GM23248 (cell line): ENCODE data around the gene CGA. TPM values are rescaled to one million over a fixed set of nuclear protein-coding genes. Genes with fewer than 3 reads are reported as not detected.

ENCODE experiments used
- DNase-seq: peaks from one replicate; pipeline ENCODE4 v3.0.0-alpha.2; 2015
- H2AFZ ChIP-seq: fragments of 200-600 bp; sonication (generic); 2 replicates; pipeline ENCODE4 v1.6.1; 2016; ENCODE audit warnings: antibody characterized with exemption
- H3F3A ChIP-seq: fragments of 200-600 bp; sonication (generic); 2 replicates; pipeline ENCODE4 v1.6.1; 2016; ENCODE audit warnings: mild to moderate bottlenecking, antibody characterized with exemption, mixed run types; ENCODE audit not compliant: insufficient read depth
- H3K27ac ChIP-seq: fragments of 200-600 bp; sonication (generic); 2 replicates; pipeline ENCODE4 v1.5.1; 2016; ENCODE audit warnings: mild to moderate bottlenecking
- H3K27me3 ChIP-seq: fragments of 200-600 bp; sonication (generic); replicated peaks from 2 replicates; pipeline ENCODE4 v1.6.1; 2016; ENCODE audit warnings: mild to moderate bottlenecking; ENCODE audit not compliant: insufficient read depth
- H3K36me3 ChIP-seq: fragments of 200-600 bp; sonication (generic); 2 replicates; pipeline ENCODE4 v1.6.1; 2016; ENCODE audit warnings: low read depth, mild to moderate bottlenecking
- H3K4me1 ChIP-seq: fragments of 200-600 bp; sonication (generic); 2 replicates; pipeline ENCODE4 v1.6.1; 2016; ENCODE audit warnings: mild to moderate bottlenecking; ENCODE audit not compliant: insufficient read depth
- H3K4me2 ChIP-seq: fragments of 200-600 bp; sonication (generic); one replicate; pipeline ENCODE4 v1.6.1; 2016; ENCODE audit warnings: mild to moderate bottlenecking; ENCODE audit not compliant: unreplicated experiment
- H3K4me3 ChIP-seq: fragments of 200-600 bp; sonication (generic); 2 replicates; pipeline ENCODE4 v1.5.1; 2016; ENCODE audit warnings: mild to moderate bottlenecking
- H3K79me2 ChIP-seq: fragments of 200-600 bp; sonication (generic); 2 replicates; pipeline ENCODE4 v1.6.1; 2016; ENCODE audit warnings: mild to moderate bottlenecking; ENCODE audit not compliant: insufficient read depth
- H3K9ac ChIP-seq: fragments of 200-600 bp; sonication (generic); 2 replicates; pipeline ENCODE4 v1.6.1; 2016; ENCODE audit warnings: mild to moderate bottlenecking
- H3K9me2 ChIP-seq: fragments of 200-600 bp; sonication (generic); 2 replicates; pipeline ENCODE4 v1.6.1; 2016; ENCODE audit warnings: mixed run types, mild to moderate bottlenecking, moderate library complexity; ENCODE audit not compliant: insufficient read depth
- H3K9me3 ChIP-seq: fragments of 200-600 bp; sonication (generic); one replicate; pipeline ENCODE4 v1.6.1; 2017; ENCODE audit warnings: low read depth
- H4K20me1 ChIP-seq: fragments of 200-600 bp; sonication (generic); 2 replicates; pipeline ENCODE4 v1.6.0; 2016; ENCODE audit not compliant: insufficient read depth
- EZH2 ChIP-seq: fragments of 200-600 bp; sonication (generic); IDR thresholded peaks from 2 replicates; pipeline ENCODE4 v1.6.1; 2018; ENCODE audit warnings: antibody characterized with exemption, mild to moderate bottlenecking; ENCODE audit not compliant: insufficient read depth, poor library complexity, severe bottlenecking
- EZH2phosphoT487 ChIP-seq: fragments of 200-600 bp; sonication (generic); IDR thresholded peaks from 2 replicates; pipeline ENCODE4 v1.6.1; 2018; ENCODE audit warnings: antibody characterized with exemption, moderate library complexity, mild to moderate bottlenecking, low read depth; ENCODE audit not compliant: insufficient read depth
- WGBS, 2 experiments: methylation state at CpG; one replicate each; pipeline ENCODE4 v1.1.6; 2015 to 2017; ENCODE audit warnings: low lambda C conversion rate in 2 of 2, low coverage in 1 of 2; ENCODE audit errors: missing lambda C conversion rate in 2 of 2; 5-methylcytosine and 5-hydroxymethylcytosine counted together
- in situ Hi-C: fragments of 300-500 bp; cut with MboI; formaldehyde crosslinking; loops from 2 replicates; pipeline ENCODE4 v1.15.0; 2020
- polyA plus RNA-seq: library from polyadenylated mRNA; unstranded; fragments of >200 nt; fragmentation: Nextera tagmentation; extraction: Ambion mirVana; gene quantifications from 2 replicates; pipeline ENCODE4 v1.2.1, GENCODE V29; 2016
- total RNA-seq: library from RNA; depleted of rRNA; stranded (reverse); fragments of >200 nt; shearing (Covaris generic); gene quantifications from 2 replicates; pipeline ENCODE4 v1.2.3, GENCODE V29; 2014

Gene CGA
- total and polyA plus RNA-seq, 2 experiments from 2014 or later, result 6.3 to 8.9 TPM

- no peaks in the 10 kb centered on the region for H4K20me1 ChIP-seq
- no peaks in the 10 kb centered on the region for H3K9me2 ChIP-seq
- no peak for DNase-seq
- no peaks in the 10 kb centered on the region for H3K27me3 ChIP-seq
- peaks cover 22% of the 10 kb centered on the region for H3F3A ChIP-seq
- H2AFZ ChIP-seq, result no peak overlapping the region
- 13 to 22% methylated on average over 1 of the region's 1 CpG for WGBS, 2 experiments
- no peaks in the 10 kb centered on the region for H3K9me3 ChIP-seq
- no peak overlapping the region for H3K4me3 ChIP-seq
- peaks cover 20% of the 10 kb centered on the region for H3K4me1 ChIP-seq
- no peak overlapping the region for H3K9ac ChIP-seq
- no peaks in the 10 kb centered on the region for H3K36me3 ChIP-seq
- in situ Hi-C loops, result no loop called here
- H3K4me2 ChIP-seq, result no peak overlapping the region
- H3K79me2 ChIP-seq, result no peaks in the 10 kb centered on the region
- TF ChIP-seq EZH2 (no peak), EZH2phosphoT487 (no peak)
- no peak overlapping the region for H3K27ac ChIP-seq
Measured at GRCh38 chr6:87094576-87094975, 330 bp downstream of the CGA start.

- no peak overlapping the region for H3K9ac ChIP-seq
- peaks cover 20% of the 10 kb centered on the region for H3K4me1 ChIP-seq
- peak; percentile 52 for DNase-seq
- H3K9me3 ChIP-seq, result no peaks in the 10 kb centered on the region
- 42 to 53% methylated on average over 2 of the region's 2 CpGs for WGBS, 2 experiments
- in situ Hi-C loops, result no loop called here
- no peak overlapping the region for H2AFZ ChIP-seq
- peak overlapping the region; percentile 41 for H3K4me3 ChIP-seq
- H3K27me3 ChIP-seq, result no peaks in the 10 kb centered on the region
- no peaks in the 10 kb centered on the region for H3K9me2 ChIP-seq
- peak overlapping the region; percentile 78 for H3K4me2 ChIP-seq
- no peaks in the 10 kb centered on the region for H3K36me3 ChIP-seq
- no peaks in the 10 kb centered on the region for H3K79me2 ChIP-seq
- H3K27ac ChIP-seq, result peak overlapping the region; percentile 5; the same call in 1 of the 2 replicates
- TF ChIP-seq EZH2 (no peak), EZH2phosphoT487 (no peak)
- peaks cover 22% of the 10 kb centered on the region for H3F3A ChIP-seq
- no peaks in the 10 kb centered on the region for H4K20me1 ChIP-seq
Measured at GRCh38 chr6:87093651-87094050, 1.3 kb downstream of the CGA start.

- H3K9me2 ChIP-seq, result no peaks in the 10 kb centered on the region
- H3K36me3 ChIP-seq, result no peaks in the 10 kb centered on the region
- H3K27me3 ChIP-seq, result no peaks in the 10 kb centered on the region
- peaks cover 20% of the 10 kb centered on the region for H3K4me1 ChIP-seq
- peaks cover 22% of the 10 kb centered on the region for H3F3A ChIP-seq
- peak overlapping the region; percentile 78 for H3K4me2 ChIP-seq
- H4K20me1 ChIP-seq, result no peaks in the 10 kb centered on the region
- 0 out of 2 replicates have a peak overlapping the region, but pooled peaks have one; percentile 41 for H3K4me3 ChIP-seq
- H2AFZ ChIP-seq, result no peak overlapping the region
- no peaks in the 10 kb centered on the region for H3K79me2 ChIP-seq
- in situ Hi-C loops, result no loop called here
- DNase-seq, result no peak
- H3K9ac ChIP-seq, result no peak overlapping the region
- H3K9me3 ChIP-seq, result no peaks in the 10 kb centered on the region
- peak overlapping the region; percentile 5; the same call in 1 of the 2 replicates for H3K27ac ChIP-seq
- no peak for TF ChIP-seq EZH2phosphoT487
- TF ChIP-seq EZH2, result no peak
Measured at GRCh38 chr6:87093199-87093598, 1.7 kb downstream of the CGA start.

- no peaks in the 10 kb centered on the region for H3K36me3 ChIP-seq
- WGBS, 2 experiments, result 75 to 80% methylated on average over 3 of the region's 3 CpGs
Measured at GRCh38 chr6:87092435-87092834, 2.5 kb downstream of the CGA start.

GRCh38 chr6:87089135-87089534 lies 5.8 kb downstream of the CGA start:
- no peak overlapping the region for H3K9ac ChIP-seq
- peaks cover 12% of the 10 kb centered on the region for H3K4me1 ChIP-seq
- H3K36me3 ChIP-seq, result no peaks in the 10 kb centered on the region
- H3K4me2 ChIP-seq, result no peak overlapping the region
- H4K20me1 ChIP-seq, result no peaks in the 10 kb centered on the region
- DNase-seq, result no peak
- no peaks in the 10 kb centered on the region for H3K9me2 ChIP-seq
- peaks cover 11% of the 10 kb centered on the region for H3F3A ChIP-seq
- TF ChIP-seq EZH2, result no peak
- TF ChIP-seq EZH2phosphoT487, result no peak
- no peaks in the 10 kb centered on the region for H3K9me3 ChIP-seq
- no peaks in the 10 kb centered on the region for H3K79me2 ChIP-seq
- H2AFZ ChIP-seq, result no peak overlapping the region
- H3K27ac ChIP-seq, result no peak overlapping the region
- in situ Hi-C loops, result no loop called here
- 0 out of 2 replicates have a peak, but pooled peaks cover 4% of the 10 kb centered on the region for H3K27me3 ChIP-seq
- H3K4me3 ChIP-seq, result no peak overlapping the region
- 53 to 64% methylated on average over 2 of the region's 2 CpGs for WGBS, 2 experiments

More at GRCh38 chr6:87092435-87092834, 2.5 kb downstream of the CGA start:
- Histone ChIP-seq H3K9me2 (no peaks in the 10 kb centered on the region), H4K20me1 (no peaks in the 10 kb centered on the region), H3K27me3 (no peaks in the 10 kb centered on the region), H2AFZ (no peak overlapping the region), H3K9me3 (no peaks in the 10 kb centered on the region), H3F3A (peaks cover 22% of the 10 kb centered on the region), H3K79me2 (no peaks in the 10 kb centered on the region), H3K4me2 (no peak overlapping the region), H3K27ac (no peak overlapping the region), H3K4me1 (peaks cover 20% of the 10 kb centered on the region), H3K4me3 (no peak overlapping the region), H3K9ac (no peak overlapping the region)
- no peak for TF ChIP-seq EZH2
- no peak for TF ChIP-seq EZH2phosphoT487
- in situ Hi-C loops, result no loop called here
- DNase-seq, result no peak
